Neutrophil (primary cell): ENCODE results near the gene AGTR1.

Experiments
- H3K27ac ChIP-seq: fragments of 200-600 bp; sonication (generic); 2 replicates; pipeline ENCODE4 v1.5.1; 2016; ENCODE audit warnings: mild to moderate bottlenecking, moderate library complexity
- H3K27me3 ChIP-seq: fragments of 200-600 bp; sonication (generic); 2 replicates; pipeline ENCODE4 v1.6.0; 2016; ENCODE audit warnings: mild to moderate bottlenecking
- H3K36me3 ChIP-seq: fragments of 200-600 bp; sonication (generic); 2 replicates; pipeline ENCODE4 v1.5.1; 2017
- H3K4me1 ChIP-seq, 2 experiments: fragments of 200-600 bp in 1 of 2; sonication (generic) in 1 of 2; 1 replicate in 1 of 2; 2 replicates in 1 of 2; pipeline versions ENCODE4 v1.5.1 to v1.6.1; 2013 to 2016; ENCODE audit warnings: low read depth in 1 of 2, low read length in 1 of 2, mild to moderate bottlenecking in 1 of 2, moderate library complexity in 1 of 2; ENCODE audit not compliant: control insufficient read depth in 1 of 2, insufficient read depth in 1 of 2
- H3K4me3 ChIP-seq, 2 experiments: fragments of 200-600 bp in 1 of 2; sonication (generic) in 1 of 2; 1 replicate in 1 of 2; 2 replicates in 1 of 2; pipeline ENCODE4 v1.5.1; 2013 to 2016; ENCODE audit warnings: low read depth in 1 of 2, low read length in 1 of 2, mild to moderate bottlenecking in 1 of 2, moderate library complexity in 1 of 2
- H3K9me3 ChIP-seq: fragments of 200-600 bp; sonication (generic); 2 replicates; pipeline ENCODE4 v1.5.1; 2016
- TF ChIP-seq, protein P1 (sequence below): fragments of 200-600 bp; sonication (generic); IDR thresholded peaks from 2 replicates; pipeline ENCODE4 v1.5.1; 2016; ENCODE audit warnings: antibody characterized with exemption

The AGTR1 gene

DNA sequence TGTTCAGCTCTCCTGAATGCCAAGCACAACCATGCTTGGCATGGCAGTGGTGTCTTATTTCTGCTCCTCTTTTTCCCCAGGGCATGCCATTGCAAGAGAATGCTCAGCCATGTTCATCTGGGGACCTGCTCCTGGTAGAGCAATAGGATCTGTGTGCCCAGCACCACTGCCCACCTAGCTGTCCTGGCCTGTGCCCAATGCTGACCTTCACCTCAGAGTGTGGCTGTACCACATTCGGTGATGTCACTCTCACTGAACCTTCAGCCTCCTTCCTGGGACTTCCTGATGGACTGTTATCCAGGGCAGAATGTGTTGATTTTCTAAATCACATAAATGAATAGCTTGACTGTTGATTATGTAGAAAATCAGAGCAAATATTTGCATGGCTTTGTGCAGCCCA is 42.0 kb downstream of the AGTR1 start:
- H3K27ac ChIP-seq = no peak overlapping the region
- H3K36me3 ChIP-seq = no peaks in the 10 kb centered on the region
- H3K9me3 ChIP-seq = no peaks in the 10 kb centered on the region
- no peaks in the 10 kb centered on the region for H3K27me3 ChIP-seq
- TF ChIP-seq, protein P1, sequence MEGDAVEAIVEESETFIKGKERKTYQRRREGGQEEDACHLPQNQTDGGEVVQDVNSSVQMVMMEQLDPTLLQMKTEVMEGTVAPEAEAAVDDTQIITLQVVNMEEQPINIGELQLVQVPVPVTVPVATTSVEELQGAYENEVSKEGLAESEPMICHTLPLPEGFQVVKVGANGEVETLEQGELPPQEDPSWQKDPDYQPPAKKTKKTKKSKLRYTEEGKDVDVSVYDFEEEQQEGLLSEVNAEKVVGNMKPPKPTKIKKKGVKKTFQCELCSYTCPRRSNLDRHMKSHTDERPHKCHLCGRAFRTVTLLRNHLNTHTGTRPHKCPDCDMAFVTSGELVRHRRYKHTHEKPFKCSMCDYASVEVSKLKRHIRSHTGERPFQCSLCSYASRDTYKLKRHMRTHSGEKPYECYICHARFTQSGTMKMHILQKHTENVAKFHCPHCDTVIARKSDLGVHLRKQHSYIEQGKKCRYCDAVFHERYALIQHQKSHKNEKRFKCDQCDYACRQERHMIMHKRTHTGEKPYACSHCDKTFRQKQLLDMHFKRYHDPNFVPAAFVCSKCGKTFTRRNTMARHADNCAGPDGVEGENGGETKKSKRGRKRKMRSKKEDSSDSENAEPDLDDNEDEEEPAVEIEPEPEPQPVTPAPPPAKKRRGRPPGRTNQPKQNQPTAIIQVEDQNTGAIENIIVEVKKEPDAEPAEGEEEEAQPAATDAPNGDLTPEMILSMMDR = no peak
- peaks cover 20 to 42% of the 10 kb centered on the region in 2 experiments for H3K4me1 ChIP-seq
- no peak overlapping the region for H3K4me3 ChIP-seq

DNA sequence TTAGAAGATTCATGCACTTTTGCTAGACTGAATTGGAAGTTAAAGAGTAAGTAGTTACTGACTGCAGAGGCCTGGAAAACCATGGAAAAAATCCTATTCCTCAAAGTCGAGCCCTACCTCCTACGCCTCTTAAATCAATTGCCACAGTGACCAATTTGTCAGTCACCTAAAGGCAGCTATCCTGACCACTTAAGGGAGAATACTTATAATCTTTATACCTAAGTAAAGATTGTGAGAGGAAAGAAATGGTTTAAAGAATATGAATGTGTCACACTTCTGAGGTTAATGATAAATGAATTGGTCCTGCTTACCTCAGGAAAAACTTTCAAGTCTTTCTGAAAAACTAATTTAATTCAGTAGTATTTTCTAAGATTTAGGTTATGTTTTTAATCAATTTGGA is 42.6 kb downstream of the AGTR1 start:
- Histone ChIP-seq H3K27ac (no peak overlapping the region), H3K4me3 (no peak overlapping the region), H3K27me3 (no peaks in the 10 kb centered on the region), H3K36me3 (no peaks in the 10 kb centered on the region), H3K4me1 (peaks cover 20 to 37% of the 10 kb centered on the region in 2 experiments), H3K9me3 (no peaks in the 10 kb centered on the region)
- TF ChIP-seq, protein P1 = no peak

DNA sequence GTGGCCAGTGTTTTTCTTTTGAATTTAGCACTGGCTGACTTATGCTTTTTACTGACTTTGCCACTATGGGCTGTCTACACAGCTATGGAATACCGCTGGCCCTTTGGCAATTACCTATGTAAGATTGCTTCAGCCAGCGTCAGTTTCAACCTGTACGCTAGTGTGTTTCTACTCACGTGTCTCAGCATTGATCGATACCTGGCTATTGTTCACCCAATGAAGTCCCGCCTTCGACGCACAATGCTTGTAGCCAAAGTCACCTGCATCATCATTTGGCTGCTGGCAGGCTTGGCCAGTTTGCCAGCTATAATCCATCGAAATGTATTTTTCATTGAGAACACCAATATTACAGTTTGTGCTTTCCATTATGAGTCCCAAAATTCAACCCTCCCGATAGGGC is 43.5 kb downstream of the AGTR1 start:
- peaks cover 12 to 27% of the 10 kb centered on the region in 2 experiments for H3K4me1 ChIP-seq
- H3K27ac ChIP-seq = no peak overlapping the region
- H3K27me3 ChIP-seq = no peaks in the 10 kb centered on the region
- H3K36me3 ChIP-seq = no peaks in the 10 kb centered on the region
- no peaks in the 10 kb centered on the region for H3K9me3 ChIP-seq
- TF ChIP-seq, protein P1 = no peak
- no peak overlapping the region for H3K4me3 ChIP-seq

DNA sequence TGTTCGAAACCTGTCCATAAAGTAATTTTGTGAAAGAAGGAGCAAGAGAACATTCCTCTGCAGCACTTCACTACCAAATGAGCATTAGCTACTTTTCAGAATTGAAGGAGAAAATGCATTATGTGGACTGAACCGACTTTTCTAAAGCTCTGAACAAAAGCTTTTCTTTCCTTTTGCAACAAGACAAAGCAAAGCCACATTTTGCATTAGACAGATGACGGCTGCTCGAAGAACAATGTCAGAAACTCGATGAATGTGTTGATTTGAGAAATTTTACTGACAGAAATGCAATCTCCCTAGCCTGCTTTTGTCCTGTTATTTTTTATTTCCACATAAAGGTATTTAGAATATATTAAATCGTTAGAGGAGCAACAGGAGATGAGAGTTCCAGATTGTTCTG is 44.4 kb downstream of the AGTR1 start:
- TF ChIP-seq, protein P1 = no peak
- Histone ChIP-seq H3K27me3 (no peaks in the 10 kb centered on the region), H3K4me3 (no peak overlapping the region), H3K4me1 (peaks cover 3 to 18% of the 10 kb centered on the region in 2 experiments), H3K9me3 (no peaks in the 10 kb centered on the region), H3K36me3 (no peaks in the 10 kb centered on the region), H3K27ac (no peak overlapping the region)

DNA sequence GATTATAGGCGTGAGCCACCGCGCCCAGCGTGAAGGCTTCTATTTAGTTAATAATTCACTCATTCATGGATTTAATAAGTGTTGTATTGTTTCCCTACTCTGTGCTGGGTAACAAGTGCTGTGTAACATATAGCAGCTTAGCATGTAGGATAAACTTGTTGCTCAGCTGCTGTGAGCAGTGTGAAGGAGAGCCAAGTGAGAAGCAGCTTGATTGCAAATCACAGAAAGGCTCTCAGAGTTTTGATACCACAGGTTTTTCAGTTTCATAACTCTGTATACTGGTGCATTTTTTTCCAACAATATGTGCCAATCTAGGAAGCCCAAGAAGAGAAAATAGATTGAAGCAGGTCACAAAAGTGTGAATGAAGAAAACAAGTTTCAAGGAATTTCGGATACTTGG is 48.4 kb downstream of the AGTR1 start:
- Histone ChIP-seq H3K9me3 (no peaks in the 10 kb centered on the region), H3K4me3 (no peak overlapping the region), H3K27me3 (no peaks in the 10 kb centered on the region), H3K4me1 (peaks cover 0 to 14% of the 10 kb centered on the region in 2 experiments), H3K27ac (no peak overlapping the region), H3K36me3 (no peaks in the 10 kb centered on the region)
- TF ChIP-seq, protein P1 = no peak

DNA sequence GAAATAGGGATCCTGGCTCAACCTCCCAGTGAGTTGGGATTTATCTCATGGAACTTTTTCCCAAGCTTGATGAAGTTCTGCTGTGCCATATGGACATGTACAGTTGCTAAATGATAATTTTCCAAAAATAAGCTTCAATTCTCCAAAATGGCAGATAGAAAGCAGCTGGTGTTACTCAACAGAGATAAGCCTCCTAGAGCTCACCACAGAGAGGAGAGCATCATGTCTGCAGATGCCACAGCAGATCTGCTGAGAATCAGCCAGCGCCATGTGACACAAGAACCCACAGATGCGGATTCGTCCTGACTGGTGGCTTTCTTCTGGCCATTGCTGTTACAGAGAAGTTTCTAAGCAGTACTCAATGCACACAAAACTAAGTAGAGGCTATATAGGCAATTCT is 50.6 kb downstream of the AGTR1 start:
- Histone ChIP-seq H3K4me1 (peaks cover 0 to 14% of the 10 kb centered on the region in 2 experiments), H3K36me3 (no peaks in the 10 kb centered on the region), H3K27me3 (no peaks in the 10 kb centered on the region), H3K27ac (no peak overlapping the region), H3K9me3 (no peaks in the 10 kb centered on the region), H3K4me3 (no peak overlapping the region)
- TF ChIP-seq, protein P1 = no peak
